GM21717 (cell line): ENCODE measurements around the gene NSG1.
"Not testable (repeated sequence)": the region's sequence is repeated elsewhere in the genome, so short reads cannot be mapped to it uniquely, and the experiment has no call there.

ENCODE experiments used
- ATAC-seq: cut with Tn5 transposase; IDR thresholded peaks from one replicate; pipeline ENCODE4 v1.9.1; 2021; ENCODE audit warnings: mild to moderate bottlenecking, moderate library complexity; ENCODE audit not compliant: unreplicated experiment

The NSG1 gene, protein sequence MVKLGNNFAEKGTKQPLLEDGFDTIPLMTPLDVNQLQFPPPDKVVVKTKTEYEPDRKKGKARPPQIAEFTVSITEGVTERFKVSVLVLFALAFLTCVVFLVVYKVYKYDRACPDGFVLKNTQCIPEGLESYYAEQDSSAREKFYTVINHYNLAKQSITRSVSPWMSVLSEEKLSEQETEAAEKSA

DNA sequence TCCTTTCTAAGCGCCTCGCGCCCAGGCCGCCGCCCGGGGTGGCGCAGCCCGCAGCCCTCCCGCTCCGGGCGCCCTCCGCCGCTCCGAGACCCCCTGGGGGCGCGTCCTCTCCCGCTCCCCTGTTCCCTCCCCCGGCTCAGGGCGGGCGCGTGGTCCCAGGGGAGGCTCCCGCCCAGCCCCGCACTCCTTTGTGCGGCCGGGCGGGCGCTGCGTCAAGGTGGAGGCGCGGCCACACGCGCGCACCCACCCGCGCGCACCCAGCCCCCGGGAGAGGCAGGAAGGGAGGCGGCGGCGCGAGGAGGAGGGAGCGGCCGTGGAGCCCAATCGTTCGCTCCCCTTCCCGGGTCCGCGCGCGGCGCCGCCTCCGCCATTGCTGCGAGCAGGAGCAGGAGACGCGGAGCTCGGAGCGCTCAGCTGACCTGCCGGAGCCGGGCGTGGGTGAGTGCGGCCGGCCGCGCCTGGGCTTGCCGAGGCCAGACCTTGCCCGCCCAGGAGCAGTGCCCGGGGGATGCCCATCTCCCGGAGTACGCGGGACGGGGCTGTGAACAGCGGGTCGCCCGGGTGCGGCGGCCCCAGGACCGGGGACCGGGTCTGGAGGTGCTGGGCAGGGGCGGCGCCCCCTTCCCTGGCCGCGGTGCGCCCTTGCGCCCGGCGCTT lies at the start of gene NSG1:
Gene NSG1, plus strand, starts transcription at position 367 of the 657 bp plus-strand sequence. CDS start 528 bp downstream, outside the sequence.
- ATAC-seq = peak; percentile 22

DNA sequence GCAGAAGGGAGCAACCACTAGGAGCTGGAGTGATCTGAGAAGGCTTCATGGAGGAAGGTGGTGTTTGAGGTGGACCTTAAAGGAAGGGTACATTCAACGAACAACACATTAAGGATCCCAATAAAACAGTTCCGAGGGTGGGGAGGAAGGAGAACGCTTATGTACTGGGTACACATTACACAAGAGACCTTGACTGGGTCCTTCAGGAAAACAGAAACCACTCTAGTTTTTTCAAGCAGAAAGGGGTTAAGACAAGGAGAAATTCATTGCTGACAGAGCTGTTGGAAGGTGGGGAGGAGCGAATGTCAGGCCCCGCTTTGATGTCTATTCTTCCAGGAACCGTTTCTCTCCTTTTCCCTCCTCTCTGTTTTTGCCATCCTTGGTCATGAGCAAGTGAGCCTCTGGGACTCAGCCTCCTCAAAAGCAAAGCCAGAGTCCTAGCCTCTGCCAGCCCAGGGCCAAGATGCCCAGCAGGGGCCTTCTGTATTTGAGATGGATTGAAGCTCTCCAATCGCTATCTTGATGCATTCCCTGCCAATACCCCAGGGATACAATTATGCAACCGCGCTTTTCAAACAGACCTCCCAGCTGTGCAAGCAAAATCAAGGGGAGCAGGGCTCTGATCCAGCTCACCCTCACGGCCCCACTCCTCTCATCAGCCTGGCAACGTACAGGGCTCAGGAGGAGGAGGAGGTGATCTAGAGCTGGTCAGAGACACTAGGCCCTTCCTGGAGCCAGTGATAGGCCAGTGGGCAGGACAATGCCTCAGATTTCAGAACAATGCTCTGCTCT lies 48.5 kb upstream of the NSG1 start:
- no peak for ATAC-seq

DNA sequence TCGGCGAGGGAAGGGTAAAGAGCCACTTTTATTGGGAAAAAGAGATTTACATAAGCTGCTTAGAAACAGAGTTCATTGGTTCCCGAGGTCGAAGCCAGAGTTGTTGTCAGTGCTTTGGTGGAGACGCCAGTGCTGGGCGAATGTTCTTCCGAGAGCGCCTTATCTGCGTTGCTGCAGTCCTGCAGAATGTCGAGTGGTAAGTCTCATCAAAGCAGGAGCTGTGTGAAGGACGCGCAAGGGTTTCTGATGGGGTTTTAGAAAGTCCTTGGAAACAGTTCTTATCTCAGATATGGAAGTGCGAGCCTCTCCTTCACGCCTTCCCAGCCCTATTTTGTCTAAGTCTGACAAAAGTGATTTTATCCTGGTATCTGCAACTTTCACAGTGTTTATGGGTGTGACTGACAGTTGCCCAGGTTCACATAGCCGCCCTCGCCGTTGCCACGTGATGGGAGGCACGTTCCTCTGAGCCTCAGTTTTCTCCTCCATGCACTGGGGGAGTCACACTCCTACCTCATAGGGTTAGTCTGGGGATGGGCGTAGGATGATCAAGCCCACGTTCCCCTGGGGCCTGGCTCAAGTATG lies 47.3 kb upstream of the NSG1 start:
- ATAC-seq = no peak

DNA sequence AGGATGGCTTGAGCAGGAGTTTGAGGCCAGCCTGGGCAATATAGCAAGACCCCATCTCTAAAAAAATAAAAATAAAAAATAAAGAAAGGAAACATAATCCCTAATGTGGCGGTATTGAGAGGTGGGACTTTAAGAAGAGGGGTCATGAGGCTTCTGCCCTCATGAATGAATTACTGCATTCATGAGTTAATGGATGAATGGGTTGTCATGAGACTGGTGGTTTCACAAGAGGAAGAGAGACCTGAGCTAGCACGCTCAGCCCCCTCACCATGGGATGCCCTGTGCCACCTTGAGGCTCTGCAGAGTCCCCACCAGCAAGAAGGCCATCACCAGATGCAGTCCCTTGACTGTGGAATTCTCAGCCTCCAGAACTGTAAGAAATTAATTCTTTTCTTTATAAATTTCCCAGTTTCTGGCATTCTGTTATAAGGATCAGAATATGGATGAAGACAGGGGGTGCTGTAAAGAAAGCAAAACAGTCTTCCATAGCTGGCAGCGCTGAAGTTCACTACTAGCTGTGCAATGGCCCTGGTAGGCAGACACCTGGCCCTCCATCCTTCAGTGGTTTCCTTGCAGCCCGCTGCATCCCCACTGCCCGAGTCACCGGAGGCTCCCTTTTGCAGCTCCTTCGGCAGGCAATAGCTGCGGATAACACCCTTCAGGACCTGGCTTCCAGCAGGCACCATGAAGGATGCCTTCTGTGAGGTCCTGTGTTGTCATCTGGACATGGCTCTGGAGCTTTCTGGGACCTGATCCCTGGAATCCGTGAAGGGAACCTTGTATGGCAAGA lies 44.8 kb upstream of the NSG1 start:
- no peak for ATAC-seq

GRCh38 chr4:4343038-4343437 lies 43.9 kb upstream of the NSG1 start:
- no peak for ATAC-seq

- ATAC-seq = peak; percentile 87
Observed at GRCh38 chr4:4344915-4345527, 41.9 kb upstream of the NSG1 start.

DNA sequence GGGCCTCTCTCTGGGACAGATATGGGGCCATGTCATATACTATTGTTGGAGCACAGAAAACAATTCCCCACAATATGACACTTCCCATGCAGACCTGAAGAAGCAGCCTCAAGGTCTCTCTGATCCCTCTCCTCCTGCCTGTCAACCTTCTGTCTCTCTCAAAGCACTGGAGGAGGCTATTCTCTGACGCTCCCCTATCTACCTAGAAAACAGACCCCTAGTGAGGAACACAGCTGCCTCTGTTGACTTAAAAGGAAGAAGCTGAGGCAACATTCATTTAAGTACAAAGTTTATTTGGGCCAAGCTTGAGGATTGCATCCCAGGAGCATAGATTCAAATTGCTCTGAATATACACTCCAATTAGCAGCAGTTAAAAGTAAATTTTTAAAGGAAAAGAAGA lies 39.3 kb upstream of the NSG1 start:
- ATAC-seq = no peak

DNA sequence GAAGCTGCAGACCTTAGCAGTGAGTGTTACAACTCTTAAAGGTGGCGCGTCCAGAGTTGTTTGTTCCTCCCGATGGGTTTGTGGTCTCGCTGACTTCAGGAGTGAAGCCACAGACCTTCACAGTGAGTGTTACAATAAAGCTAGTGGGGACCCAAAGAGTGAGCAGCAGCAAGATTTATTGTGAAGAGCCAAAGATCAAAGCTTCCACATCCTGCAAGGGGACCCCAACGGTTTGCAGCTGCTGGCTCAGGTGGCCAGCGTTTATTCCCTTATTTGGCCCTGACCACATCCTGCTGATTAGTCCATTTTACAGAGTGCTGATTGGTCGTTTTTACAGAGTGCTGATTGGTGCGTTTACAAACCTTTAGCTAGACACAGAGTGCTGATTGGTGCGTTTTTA lies 38.3 kb upstream of the NSG1 start:
- not testable (repeated sequence) for ATAC-seq

- no peak for ATAC-seq
Observed at GRCh38 chr4:4349867-4350266, 37.0 kb upstream of the NSG1 start.

GRCh38 chr4:4350909-4351308 lies 36.0 kb upstream of the NSG1 start:
- no peak for ATAC-seq

GRCh38 chr4:4355302-4355701 lies 31.6 kb upstream of the NSG1 start:
- no peak for ATAC-seq

- no peak for ATAC-seq
Observed at GRCh38 chr4:4356106-4357041, 30.5 kb upstream of the NSG1 start.

- ATAC-seq = no peak
Observed at GRCh38 chr4:4358093-4358854, 28.6 kb upstream of the NSG1 start.

GRCh38 chr4:4361883-4362282 lies 25.0 kb upstream of the NSG1 start:
- no peak for ATAC-seq

DNA sequence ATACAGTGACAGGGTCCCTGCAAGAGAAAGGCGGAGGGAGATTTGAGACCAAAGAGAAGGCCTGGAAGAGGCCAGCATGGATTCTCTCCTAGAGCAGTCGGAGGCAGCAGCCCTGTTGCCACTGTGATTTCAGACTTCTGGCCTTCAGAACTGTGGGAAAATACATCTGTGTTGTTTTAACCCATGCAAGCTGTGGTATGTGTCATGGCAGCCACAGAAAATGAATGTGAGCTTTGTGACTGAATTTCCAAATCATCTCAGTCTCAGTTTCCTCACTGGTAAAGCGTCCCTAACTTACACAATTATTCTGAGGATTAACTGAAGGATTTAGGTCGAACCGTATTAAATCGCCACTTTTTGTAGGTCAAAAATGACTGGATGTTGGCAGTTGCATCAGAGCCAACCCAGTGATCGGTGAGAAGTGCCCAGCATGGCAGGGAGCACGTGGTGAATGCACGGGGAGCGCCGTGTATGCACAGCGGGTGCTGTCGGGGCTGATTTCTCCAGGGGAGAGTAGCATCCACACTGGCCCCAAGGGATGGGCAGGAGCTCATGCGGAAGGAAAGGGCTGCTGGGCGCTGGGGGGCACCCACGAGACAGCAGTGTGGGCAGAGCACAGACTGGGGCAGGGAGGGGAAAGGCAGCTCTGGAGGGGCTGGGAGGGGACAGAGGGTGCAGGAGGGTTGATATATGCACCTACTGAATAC lies 23.8 kb upstream of the NSG1 start:
- ATAC-seq = no peak

DNA sequence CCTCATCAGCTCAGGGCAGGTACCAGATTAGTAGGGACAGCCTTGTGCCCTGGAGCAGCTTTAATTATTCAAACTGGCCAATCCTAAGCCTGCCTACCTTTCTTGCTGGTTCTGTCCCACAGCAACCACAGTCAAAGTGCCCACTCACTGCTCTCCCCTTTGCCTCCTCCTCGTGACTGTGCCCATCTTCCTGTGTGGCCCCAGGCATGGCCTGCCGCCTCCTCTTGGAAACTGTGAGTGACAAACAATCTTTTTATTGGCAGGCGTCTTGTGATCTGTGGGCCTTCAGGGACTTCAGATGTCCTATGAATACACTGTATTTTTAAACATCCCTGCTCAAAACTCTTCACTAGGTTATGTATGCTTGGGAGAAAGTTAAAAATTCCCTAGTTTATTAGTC lies 22.8 kb upstream of the NSG1 start:
- no peak for ATAC-seq

DNA sequence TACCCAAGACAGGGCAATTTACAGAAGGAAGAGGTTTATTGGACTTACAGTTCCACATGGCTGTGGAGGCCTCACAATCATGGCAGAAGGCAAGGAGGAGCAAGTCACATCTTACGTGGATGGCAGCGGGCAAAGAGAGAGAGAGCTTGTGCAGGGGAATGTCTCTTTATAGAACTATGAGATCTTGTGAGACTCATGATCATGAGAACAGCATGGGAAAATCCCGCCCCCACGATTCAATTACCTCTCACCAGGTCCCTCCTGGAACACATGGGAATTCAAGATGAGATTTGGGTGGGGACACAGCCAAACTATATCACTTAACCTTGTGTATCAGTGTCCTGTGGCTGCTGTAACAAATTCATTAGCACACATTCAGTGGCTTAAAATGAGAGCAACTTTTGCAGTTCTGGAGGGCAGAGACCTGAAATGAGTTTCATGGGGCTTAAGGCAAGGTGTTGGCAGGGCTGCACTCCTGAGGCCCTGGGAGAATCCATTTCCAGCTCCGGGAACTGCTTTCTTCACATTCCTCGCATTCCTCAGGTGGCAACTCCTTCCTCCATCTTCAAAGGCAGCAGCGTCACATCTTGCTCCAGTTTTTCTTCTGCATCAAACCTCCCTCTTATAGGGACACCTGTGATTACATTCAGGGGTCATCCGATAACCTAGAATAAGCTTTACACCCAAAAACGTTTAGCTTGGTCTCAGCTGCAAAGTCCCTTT lies 22.3 kb upstream of the NSG1 start:
- ATAC-seq = no peak
